Nephron progenitor cell (in vitro differentiated cells): Measurements from ENCODE around the gene FGFR4.

Experiments used
- DNase-seq: peaks from one replicate; pipeline ENCODE4 v3.0.0; 2021
- H3K27ac Mint-ChIP-seq: 2 replicates; pipeline ENCODE4 v1.8.0; 2021; ENCODE audit warnings: mild to moderate bottlenecking, moderate library complexity, mixed read lengths
- H3K27me3 Mint-ChIP-seq: 2 replicates; pipeline ENCODE4 v1.8.0; 2021; ENCODE audit warnings: mild to moderate bottlenecking, low read depth, mixed read lengths; ENCODE audit not compliant: poor library complexity
- H3K36me3 Mint-ChIP-seq: 2 replicates; pipeline ENCODE4 v1.8.0; 2021; ENCODE audit warnings: low read depth, mixed read lengths
- H3K4me1 Mint-ChIP-seq: 2 replicates; pipeline ENCODE4 v1.8.0; 2021; ENCODE audit warnings: mixed read lengths
- H3K4me3 Mint-ChIP-seq: 2 replicates; pipeline ENCODE4 v1.8.0; 2021; ENCODE audit warnings: mild to moderate bottlenecking, moderate library complexity, mixed read lengths
- H3K9me3 Mint-ChIP-seq: 2 replicates; pipeline ENCODE4 v1.8.0; 2021; ENCODE audit warnings: mild to moderate bottlenecking, moderate library complexity, mixed read lengths
- TF ChIP-seq, protein P1 (sequence below): fragments of 200-600 bp; sonication (generic); IDR thresholded peaks from 2 replicates; pipeline ENCODE4 v1.5.0; 2021; ENCODE audit warnings: antibody characterized with exemption

FGFR4 gene

DNA sequence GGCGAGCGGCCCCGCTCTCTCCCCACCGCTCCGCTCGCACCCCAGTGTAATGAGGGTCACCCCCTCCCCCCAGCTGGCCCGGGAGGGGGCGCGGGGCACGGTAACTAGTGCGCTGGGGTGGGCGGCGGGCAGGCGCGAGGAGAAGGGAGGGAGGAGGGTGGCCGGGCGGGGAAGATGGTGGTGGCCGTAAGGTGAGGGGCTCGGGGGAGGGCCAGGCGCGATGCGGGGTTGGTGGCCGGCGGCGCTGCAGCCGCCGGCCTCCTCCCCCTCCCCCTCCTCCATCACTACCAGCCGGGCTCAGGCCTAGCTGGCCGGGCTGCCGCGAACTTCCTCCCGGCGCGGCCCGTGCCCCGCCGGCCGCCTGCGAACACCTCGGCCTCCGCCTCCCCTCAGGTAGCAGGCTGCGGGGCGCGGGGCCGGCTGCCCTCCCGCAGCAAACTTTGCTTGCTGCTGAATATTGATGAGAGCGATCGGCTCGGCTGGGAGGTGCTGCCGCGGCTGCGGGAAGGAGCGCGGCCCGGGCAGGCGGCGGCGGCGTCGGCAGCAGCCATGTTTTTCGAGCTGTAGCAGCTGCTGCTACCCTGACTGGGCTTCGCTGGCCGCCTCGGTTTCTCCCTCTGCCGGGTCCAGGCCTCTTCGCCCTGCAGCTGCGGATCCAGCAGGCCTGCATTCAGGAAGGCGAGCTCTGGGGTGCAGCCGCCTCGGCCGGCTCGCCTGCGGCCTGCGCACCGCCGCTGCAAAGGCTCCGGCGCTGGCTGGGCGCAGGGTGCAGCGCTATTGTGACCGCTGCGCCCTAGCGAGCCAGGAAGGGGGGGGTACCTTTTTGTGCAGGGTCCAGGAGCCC, 47.4 kb downstream of the FGFR4 start:
- TF ChIP-seq, protein P1, sequence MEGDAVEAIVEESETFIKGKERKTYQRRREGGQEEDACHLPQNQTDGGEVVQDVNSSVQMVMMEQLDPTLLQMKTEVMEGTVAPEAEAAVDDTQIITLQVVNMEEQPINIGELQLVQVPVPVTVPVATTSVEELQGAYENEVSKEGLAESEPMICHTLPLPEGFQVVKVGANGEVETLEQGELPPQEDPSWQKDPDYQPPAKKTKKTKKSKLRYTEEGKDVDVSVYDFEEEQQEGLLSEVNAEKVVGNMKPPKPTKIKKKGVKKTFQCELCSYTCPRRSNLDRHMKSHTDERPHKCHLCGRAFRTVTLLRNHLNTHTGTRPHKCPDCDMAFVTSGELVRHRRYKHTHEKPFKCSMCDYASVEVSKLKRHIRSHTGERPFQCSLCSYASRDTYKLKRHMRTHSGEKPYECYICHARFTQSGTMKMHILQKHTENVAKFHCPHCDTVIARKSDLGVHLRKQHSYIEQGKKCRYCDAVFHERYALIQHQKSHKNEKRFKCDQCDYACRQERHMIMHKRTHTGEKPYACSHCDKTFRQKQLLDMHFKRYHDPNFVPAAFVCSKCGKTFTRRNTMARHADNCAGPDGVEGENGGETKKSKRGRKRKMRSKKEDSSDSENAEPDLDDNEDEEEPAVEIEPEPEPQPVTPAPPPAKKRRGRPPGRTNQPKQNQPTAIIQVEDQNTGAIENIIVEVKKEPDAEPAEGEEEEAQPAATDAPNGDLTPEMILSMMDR, result no peak
- peak; percentile 78 for DNase-seq
- Mint-ChIP-seq H3K4me3 (peak overlapping the region; percentile 87), H3K36me3 (peaks cover 35% of the 10 kb centered on the region), H3K27ac (peak overlapping the region; percentile 95), H3K27me3 (peaks cover 14% of the 10 kb centered on the region), H3K4me1 (peaks cover 52% of the 10 kb centered on the region), H3K9me3 (no peaks in the 10 kb centered on the region)

DNA sequence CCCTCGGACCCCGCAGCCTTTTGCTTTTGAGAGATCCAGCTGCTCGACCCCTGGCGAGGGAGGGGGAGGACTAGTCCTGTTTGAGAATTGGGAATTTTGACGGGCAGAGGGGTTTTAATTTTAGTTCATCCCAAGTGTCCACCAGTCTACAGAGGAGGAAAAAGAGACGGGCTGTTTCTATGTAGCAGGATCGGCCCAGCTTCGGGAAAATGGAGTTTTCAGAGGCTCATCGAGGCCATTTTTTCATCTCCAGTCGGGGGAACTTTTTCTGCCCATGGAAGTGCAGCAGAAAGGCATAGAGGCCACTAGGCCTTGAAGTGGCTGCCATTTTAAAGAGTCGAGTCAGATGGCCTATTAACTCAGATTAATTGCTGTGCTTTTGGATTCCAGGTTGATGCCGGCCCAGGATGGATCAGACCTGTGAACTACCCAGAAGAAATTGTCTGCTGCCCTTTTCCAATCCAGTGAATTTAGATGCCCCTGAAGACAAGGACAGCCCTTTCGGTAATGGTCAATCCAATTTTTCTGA, 48.0 kb downstream of the FGFR4 start:
- TF ChIP-seq, protein P1, result no peak
- peak overlapping the region; percentile 95 for H3K27ac Mint-ChIP-seq
- no peak for DNase-seq
- H3K36me3 Mint-ChIP-seq, result peaks cover 41% of the 10 kb centered on the region
- H3K27me3 Mint-ChIP-seq, result peaks cover 12% of the 10 kb centered on the region
- no peaks in the 10 kb centered on the region for H3K9me3 Mint-ChIP-seq
- peaks cover 45% of the 10 kb centered on the region for H3K4me1 Mint-ChIP-seq
- peak overlapping the region; percentile 87 for H3K4me3 Mint-ChIP-seq

DNA sequence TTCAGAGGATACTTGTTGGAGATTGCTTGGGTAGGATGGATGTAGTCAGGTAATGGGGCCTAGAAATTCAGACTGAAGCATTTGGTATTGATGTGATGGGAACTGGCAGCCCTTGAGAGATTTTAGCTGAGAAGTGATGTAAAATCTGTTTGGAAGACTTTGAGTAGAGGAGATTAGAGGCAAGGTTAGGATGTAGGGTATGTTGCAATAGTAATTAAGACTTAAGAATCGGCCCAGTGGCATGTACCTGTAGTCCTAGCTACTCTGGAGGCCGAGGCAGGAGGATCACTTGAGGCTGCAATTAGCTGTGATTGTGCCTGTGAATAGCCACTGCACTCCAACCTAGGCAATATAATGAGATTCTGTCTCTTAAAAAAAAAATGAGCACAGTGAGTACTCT, 53.6 kb downstream of the FGFR4 start:
- Mint-ChIP-seq H3K27ac (peak overlapping the region; percentile 52), H3K9me3 (no peaks in the 10 kb centered on the region), H3K27me3 (no peaks in the 10 kb centered on the region), H3K36me3 (peaks cover 92% of the 10 kb centered on the region), H3K4me1 (peaks cover 49% of the 10 kb centered on the region), H3K4me3 (no peak overlapping the region)
- no peak for DNase-seq
- TF ChIP-seq, protein P1, result no peak

DNA sequence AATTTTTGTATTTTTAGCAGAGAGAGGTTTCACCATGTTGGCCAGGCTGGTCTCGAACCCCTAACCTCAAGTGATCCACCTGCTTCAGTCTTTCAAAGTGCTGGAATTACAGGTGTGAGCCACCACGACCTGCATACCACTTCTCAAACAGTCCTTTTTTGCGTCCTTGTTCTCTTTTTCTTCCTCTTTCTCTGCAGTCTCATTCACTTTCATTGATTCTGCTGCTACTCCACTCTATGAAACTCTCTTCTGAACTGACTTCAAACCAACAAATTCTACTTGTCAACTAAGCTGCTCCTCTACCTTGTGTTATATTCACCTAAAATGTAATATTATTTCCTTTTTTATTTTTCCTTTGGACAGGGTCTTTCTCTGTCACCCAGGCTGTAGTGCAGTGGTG, 54.8 kb downstream of the FGFR4 start:
- Mint-ChIP-seq H3K27ac (peak overlapping the region; percentile 71), H3K27me3 (peaks cover 3% of the 10 kb centered on the region), H3K9me3 (no peaks in the 10 kb centered on the region), H3K36me3 (peaks cover 85% of the 10 kb centered on the region), H3K4me1 (peaks cover 37% of the 10 kb centered on the region), H3K4me3 (no peak overlapping the region)
- DNase-seq, result no peak
- TF ChIP-seq, protein P1, result no peak

GRCh38 chr5:177142098-177142611, 55.4 kb downstream of the FGFR4 start:
- Mint-ChIP-seq H3K36me3 (peaks cover 85% of the 10 kb centered on the region), H3K4me3 (no peak overlapping the region), H3K9me3 (no peaks in the 10 kb centered on the region), H3K4me1 (peaks cover 30% of the 10 kb centered on the region), H3K27ac (no peak overlapping the region), H3K27me3 (peaks cover 3% of the 10 kb centered on the region)
- TF ChIP-seq, protein P1, result no peak
- no peak for DNase-seq
